Ramos (cell line): ENCODE measurements around the gene CCDC107.

Experiments used
- in situ Hi-C: fragments of 300-500 bp; cut with MboI; formaldehyde crosslinking; loops from one replicate; pipeline ENCODE4 v1.14.3; 2022; ENCODE audit warnings: low sequenced_read_pairs; ENCODE audit not compliant: unreplicated experiment

Gene CCDC107

DNA sequence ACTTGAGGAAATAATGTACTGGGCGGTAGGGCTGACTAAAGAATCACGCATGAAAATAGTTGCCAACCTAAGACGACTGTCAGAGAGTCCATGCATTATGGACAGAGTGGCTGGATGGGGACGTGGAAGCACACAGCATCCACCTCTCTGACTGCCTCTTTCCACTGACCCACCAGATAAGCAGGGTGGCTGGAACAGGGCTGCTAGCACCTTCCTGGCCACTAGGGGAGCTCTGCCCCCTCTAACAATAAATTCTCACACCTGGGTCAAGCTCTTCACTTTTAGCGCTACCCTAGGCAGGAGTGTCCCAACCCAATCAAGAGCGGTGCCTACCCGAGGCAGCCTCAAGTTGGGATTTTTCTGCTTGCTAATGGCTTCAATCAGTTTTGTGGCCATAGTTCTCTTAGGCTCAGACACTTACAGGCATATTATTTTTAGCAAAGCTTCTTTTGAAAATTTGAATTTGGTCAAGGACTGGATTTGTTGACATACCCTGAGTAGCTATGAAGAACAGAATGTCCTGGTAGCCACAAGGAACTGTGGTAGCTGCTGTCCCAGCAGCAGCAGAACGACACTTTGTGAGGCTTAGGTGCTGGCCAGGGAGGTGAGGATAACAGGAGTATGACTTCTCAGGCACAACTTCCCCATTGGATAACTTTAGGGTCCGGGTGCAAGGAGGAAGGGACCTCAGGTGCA, 38.6 kb downstream of the CCDC107 start:
- in situ Hi-C loops = no loop called here

DNA sequence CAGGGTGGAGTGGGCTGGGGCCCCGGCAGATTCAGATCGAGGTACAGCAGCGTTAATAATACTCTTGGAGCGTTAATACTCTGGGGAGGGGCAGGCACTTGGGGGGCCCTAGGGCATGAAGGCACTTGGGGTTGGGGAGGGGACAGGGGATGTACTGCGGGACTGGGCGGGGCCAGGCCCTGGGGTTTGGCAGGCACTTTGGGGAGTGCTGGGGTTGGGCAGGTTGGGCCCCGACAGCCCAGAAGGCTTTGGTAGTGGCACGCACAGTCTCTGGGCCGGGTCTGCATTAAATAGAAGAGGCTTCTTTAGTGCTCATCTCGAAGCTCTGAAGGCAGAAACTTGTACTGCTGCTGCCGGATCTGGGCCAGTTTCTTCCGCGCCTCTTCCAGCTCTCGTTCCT, 39.4 kb downstream of the CCDC107 start:
- in situ Hi-C loops = no loop called here

DNA sequence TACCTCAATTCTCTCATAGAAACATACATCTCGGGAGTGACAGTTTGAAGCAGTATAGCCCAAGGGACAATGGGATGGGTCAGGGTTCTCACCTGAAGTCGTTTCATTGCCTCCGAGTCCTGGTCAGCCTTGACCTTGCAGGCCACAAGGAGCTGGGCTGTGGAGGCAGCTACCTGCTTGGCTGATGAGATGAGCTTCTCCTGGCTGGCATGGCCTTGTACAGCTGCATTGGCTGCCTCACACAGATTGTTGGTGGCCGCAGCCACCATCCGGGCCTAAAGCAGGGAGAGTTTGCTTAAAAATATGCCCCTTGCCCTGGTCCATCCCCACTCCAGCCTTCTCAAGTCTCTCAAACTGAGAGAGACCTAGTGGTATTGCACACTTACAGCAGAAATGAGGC, 40.1 kb downstream of the CCDC107 start:
- in situ Hi-C loops = no loop called here

DNA sequence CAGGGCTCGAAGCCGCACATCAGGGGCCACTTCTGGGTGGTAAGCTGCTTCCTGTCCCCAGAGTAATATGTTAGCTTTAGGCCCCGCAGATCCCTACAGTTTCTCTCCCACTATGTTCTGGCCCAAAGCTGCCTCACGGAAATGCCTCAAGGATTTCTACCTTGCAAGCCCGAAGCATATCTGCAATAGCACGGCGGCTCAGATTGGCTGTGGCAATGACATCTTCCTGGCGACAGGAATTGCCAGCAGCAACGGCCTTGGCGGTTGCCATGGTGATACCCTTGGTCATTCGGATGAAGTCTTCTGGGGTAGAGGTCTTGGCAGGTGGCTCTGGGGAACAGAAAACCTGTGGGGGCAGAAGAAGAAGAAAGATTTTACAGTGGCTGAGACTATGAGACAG, 41.9 kb downstream of the CCDC107 start:
- in situ Hi-C loops = no loop called here

DNA sequence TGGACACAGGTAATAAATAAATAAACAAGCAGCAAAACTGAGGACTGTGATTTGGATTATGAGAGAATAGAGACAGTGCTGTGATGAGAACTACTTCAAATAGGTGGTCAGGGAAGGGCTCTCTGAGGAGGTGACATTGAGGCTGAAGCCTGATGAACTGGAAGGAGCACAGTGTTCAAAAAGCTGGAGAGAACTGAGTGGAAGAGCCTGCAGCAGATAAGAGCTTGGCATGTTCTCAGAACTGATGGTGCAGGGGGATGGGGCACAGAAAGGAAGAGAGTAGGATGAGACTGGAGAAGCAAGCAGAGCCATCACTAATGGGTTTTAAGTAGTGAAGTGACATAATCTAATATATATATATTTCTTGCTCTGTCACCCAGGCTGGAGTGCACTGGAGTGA, 42.9 kb downstream of the CCDC107 start:
- in situ Hi-C loops = no loop called here

DNA sequence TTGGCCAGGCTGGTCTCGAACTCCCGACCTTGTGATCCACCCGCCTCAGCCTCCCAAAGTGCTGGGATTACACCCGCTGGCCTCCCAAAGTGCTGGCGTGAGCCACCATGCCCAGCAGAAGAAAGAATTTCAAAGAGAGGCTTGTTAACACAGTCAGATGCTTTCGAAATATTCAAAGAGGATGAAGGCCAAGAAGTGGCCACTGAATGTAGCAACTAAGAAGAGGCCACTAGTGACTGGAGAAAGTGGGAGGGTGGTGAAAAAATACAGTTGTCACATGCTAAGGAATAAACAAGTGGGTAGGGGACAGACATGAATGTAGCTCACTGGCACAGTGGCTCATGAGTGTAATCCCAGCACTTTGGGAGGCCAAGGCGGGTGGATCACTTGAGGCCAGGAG, 44.6 kb downstream of the CCDC107 start:
- in situ Hi-C loops = no loop called here

DNA sequence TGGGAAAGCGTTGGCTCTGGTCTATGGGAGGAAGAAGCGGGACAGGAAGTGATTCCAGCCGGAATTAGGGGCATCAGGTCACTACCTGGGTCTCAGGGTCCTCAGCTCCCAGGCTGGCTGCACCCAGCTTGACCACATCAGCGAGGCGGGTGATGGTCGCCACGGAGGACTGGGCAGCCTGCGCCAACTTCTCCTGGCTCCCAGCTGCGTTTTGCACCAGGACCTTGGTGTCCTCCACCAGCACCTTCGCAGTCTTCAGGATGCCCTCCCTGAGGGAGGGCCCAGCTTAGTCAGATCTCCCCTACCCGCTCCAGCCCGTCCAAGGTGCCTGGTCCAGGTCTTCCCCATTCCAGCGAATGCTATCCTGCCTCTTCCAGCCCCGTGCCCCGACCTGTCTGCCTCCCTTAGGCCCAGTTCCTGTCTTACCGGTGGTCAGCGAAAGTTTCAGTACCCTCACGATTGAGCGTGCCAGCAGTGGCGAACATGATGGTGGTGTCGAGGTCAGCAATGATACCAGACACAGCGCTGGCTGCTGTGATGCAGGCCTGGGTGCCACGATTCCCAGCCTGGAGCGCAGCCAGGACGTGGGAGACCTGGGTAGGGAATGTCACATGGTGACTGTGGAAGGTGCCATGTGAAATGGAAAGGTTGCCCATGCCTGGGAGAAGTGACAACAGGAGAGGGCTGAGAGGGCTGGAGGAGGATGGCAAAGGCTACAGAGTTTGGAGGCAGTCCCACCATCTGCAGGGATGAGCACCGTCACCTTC, 46.0 kb downstream of the CCDC107 start:
- in situ Hi-C loops = no loop called here

DNA sequence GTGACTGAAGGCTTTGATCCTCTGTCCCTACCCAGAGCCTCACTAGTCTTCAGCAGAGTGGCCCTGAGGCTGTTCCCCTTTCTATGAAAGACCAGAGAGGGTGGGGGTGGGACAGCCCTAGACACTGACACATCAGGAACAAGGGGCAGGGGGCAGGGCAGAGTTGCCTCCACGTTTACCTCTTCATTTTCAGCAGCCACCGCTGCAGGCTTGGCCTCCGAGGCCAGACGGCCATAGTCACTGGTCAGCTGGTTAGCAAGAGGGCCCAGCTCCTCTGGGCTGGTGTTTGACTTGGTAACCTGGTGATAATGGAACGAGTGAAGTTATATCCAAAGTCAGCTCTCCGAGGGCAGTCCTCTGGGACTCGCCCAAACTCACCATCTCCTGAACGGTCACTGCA, 47.3 kb downstream of the CCDC107 start:
- in situ Hi-C loops = no loop called here

DNA sequence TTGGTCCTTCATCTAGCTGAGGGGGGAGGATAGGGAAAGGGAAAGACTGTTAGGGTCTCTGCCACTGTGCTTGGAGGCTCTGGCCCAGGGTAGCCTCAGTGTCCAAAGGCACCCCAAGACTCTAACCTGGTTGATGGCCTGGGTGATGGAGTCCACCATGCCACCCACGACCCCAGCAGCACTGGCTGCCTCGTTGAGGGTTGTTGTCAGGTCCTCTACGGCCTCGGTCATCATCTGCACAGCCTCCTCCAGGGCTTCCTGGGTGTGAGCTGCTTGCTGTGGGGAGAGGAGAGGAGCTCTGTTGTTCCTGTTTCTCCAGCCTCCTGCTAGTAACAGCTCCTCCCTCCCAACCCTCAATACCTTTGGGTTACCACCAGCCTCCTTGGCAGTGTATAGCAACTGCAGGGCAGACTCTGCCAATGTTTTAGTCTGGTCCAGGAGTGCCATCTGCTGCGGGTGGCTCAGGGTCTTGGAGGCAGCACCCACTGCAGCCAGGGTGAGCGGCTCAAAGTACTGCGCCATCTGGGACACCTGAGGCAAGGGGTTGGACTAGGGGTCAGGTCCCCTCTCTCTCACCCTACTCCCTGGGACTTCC, 47.8 kb downstream of the CCDC107 start:
- in situ Hi-C loops = no loop called here

DNA sequence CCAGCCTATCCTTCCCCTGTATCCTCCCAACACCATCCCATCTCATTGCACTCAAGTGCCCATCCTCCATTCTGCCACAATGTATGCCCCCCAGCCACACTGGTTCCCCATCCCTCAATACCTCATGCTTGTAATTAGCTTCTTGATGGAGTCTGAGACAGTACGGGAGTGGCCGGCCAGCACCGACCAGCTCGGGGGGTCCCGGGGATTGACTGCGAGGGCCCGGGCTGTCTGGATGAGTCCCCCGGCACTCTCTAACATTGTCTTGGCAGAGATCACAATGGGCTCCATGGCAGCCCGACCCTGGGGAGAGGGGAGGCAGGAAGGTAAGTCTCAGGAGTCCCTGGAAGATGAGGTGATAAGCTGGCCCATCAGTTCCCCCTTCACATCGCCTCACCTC, 48.9 kb downstream of the CCDC107 start:
- in situ Hi-C loops = no loop called here

DNA sequence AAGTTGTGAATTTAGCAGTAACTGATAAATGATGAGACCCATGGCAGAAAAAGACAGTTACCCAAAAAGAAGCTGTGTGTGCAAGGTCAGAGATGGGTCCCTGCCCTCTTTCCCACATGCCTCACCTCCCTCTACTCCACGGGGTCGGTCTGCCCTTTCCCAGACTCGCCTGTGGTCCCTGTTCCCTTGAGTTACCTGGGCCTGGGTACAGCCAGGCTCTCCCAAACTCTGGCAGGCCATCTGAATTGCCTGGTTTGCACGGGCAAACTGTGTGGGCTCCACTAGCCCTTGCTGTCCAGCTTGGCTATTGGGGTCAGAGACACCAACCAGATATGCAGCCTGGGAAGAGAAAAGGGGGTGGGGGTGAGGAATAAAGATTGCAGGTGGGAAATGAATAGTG, 50.1 kb downstream of the CCDC107 start:
- in situ Hi-C loops = no loop called here

DNA sequence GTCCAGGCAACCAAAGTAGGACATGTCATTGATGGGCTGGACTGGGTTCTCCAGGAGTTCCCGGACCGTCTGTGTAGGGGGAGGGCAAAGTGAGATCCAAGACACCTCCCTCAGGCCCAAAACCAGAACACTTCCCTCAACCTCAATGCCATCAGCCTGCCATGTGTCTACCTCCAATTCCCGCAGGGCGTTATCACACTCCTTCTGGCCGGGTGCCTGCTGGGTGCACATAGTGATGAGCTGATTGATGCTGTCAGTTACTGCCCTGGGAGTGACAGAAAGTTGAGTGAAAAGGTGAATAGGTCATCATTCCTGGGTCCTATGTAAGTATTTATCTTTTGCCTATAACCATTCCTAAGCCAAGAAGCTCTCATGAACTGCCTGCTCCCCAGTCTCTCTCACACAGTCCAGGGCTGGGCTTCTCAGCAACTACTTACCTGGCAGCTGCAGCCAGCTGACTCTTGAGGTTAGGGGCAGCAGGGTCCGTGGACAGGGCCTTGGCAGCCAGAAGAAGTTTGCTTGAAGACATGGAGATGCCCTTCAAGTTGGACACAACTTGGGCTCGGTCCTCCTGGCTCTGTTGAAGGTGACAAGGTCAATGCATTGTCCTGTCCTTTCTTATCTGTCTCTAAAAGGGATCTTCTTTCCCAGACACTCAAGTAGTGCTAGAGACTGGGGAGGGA, 52.9 kb downstream of the CCDC107 start:
- in situ Hi-C loops = no loop called here
